ENCODE data around the gene CDKAL1. TPM values are rescaled to one million over a fixed set of nuclear protein-coding genes. Genes with fewer than 3 reads are reported as not detected.

The CDKAL1 gene
- total and polyA plus RNA-seq, 10 of the 15 experiments (the other 5 are each of a cell fraction or from before 2014, with no cell fraction given) = 10.7 to 26.9 (median 17.3) TPM

- TF ChIP-seq CHD1 (IDR thresholded peaks at IDR 0.05; ENCODE audit: low read depth, low read length) (no peak), FOS (IDR thresholded peaks at IDR 0.05; ENCODE audit: borderline replicate concordance, extremely low read depth, insufficient read length) (no peak), POLR2AphosphoS5 (IDR thresholded peaks at IDR 0.05; ENCODE audit: low read length) (no peak), ZNF24 (IDR thresholded peaks at IDR 0.05) (peak; percentile 32; the same call in 1 of the 2 replicates), MTA2 (IDR thresholded peaks at IDR 0.05; ENCODE audit: low read depth) (peak; percentile 100), ZNF384 (IDR thresholded peaks at IDR 0.05; ENCODE audit: borderline replicate concordance, low read depth, low read length) (peak; percentile 74), RAD51 (IDR thresholded peaks at IDR 0.05) (peak; percentile 68), NR2C1 (IDR thresholded peaks at IDR 0.05) (no peak), PKNOX1 (IDR thresholded peaks at IDR 0.05) (peak; percentile 85), POLR2AphosphoS2 (IDR thresholded peaks at IDR 0.05; ENCODE audit: low read depth, low read length) (no peak), SUPT20H (IDR thresholded peaks at IDR 0.05; ENCODE audit: borderline replicate concordance, control insufficient read depth, low read depth, low read length) (no peak), E2F4 (IDR thresholded peaks at IDR 0.05; ENCODE audit: low read depth, low read length) (no peak), PRDM15 (CRISPR knock-in tag; IDR thresholded peaks at IDR 0.05) (no peak), ZNF217 (IDR thresholded peaks at IDR 0.05) (0 out of 2 replicates have a peak, but pooled peaks have one; percentile 72), NFIC (IDR thresholded peaks at IDR 0.05; ENCODE audit: low read depth, low read length) (peak; percentile 85), RUNX3 (IDR thresholded peaks at IDR 0.05; ENCODE audit: low read length) (peak; percentile 99), RELB (IDR thresholded peaks at IDR 0.05; ENCODE audit: low read depth) (peak; percentile 94), ZNF622 (IDR thresholded peaks at IDR 0.05) (no peak), IRF5 (IDR thresholded peaks at IDR 0.05; ENCODE audit: borderline replicate concordance) (no peak; the same call in 1 of the 2 replicates), POU2F2 (IDR thresholded peaks at IDR 0.05; ENCODE audit: borderline replicate concordance, low read depth, low read length) (peak; percentile 90; the same call in 2 of the 3 replicates), MTA3 (IDR thresholded peaks at IDR 0.05; ENCODE audit: borderline replicate concordance, low read length) (no peak; the same call in 1 of the 2 replicates), ZNF207 (IDR thresholded peaks at IDR 0.05; ENCODE audit: borderline replicate concordance) (no peak)
Measured at GRCh38 chr6:20708367-20709124, 174.3 kb downstream of the CDKAL1 start (continued).
